ENCODE results near the gene G6PC1. TPM values are rescaled to one million over a fixed set of nuclear protein-coding genes. Genes with fewer than 3 reads are reported as not detected.

The G6PC1 gene
- total RNA-seq, 1 donor from 2014 or later: not detected

GRCh38 chr17:42889809-42890208, 10.8 kb upstream of the G6PC1 start:
- Histone ChIP-seq H3K4me3 (ENCODE audit: low read depth, low read length) (no peak overlapping the region), H3K27me3 (ENCODE audit: control insufficient read depth, insufficient read depth, low read length) (no peaks in the 10 kb centered on the region), H3K36me3 (ENCODE audit: control insufficient read depth, insufficient read depth, low read length) (no peaks in the 10 kb centered on the region)
- DNase-seq (ENCODE audit: low read depth) (no peak), FAIRE-seq (no peak)
- TF ChIP-seq CTCF (IDR thresholded peaks at IDR 0.05; ENCODE audit: insufficient read depth, low read length, severe bottlenecking): no peak

GRCh38 chr17:42891539-42892152, 9.0 kb upstream of the G6PC1 start:
- no peak for TF ChIP-seq CTCF (IDR thresholded peaks at IDR 0.05; ENCODE audit: insufficient read depth, low read length, severe bottlenecking)
- Histone ChIP-seq H3K27me3 (ENCODE audit: control insufficient read depth, insufficient read depth, low read length) (no peaks in the 10 kb centered on the region), H3K36me3 (ENCODE audit: control insufficient read depth, insufficient read depth, low read length) (no peaks in the 10 kb centered on the region), H3K4me3 (ENCODE audit: low read depth, low read length) (no peak overlapping the region)
- FAIRE-seq (no peak), DNase-seq (ENCODE audit: low read depth) (no peak)

GRCh38 chr17:42893359-42893758, 7.2 kb upstream of the G6PC1 start:
- FAIRE-seq (no peak), DNase-seq (ENCODE audit: low read depth) (no peak)
- Histone ChIP-seq H3K4me3 (ENCODE audit: low read depth, low read length) (no peak overlapping the region), H3K27me3 (ENCODE audit: control insufficient read depth, insufficient read depth, low read length) (no peaks in the 10 kb centered on the region), H3K36me3 (ENCODE audit: control insufficient read depth, insufficient read depth, low read length) (no peaks in the 10 kb centered on the region)
- TF ChIP-seq CTCF (IDR thresholded peaks at IDR 0.05; ENCODE audit: insufficient read depth, low read length, severe bottlenecking): no peak

GRCh38 chr17:42894283-42895184, 6.1 kb upstream of the G6PC1 start:
- Histone ChIP-seq H3K27me3 (ENCODE audit: control insufficient read depth, insufficient read depth, low read length) (no peaks in the 10 kb centered on the region), H3K36me3 (ENCODE audit: control insufficient read depth, insufficient read depth, low read length) (no peaks in the 10 kb centered on the region), H3K4me3 (ENCODE audit: low read depth, low read length) (no peak overlapping the region)
- no peak for DNase-seq (ENCODE audit: low read depth)
- no peak for TF ChIP-seq CTCF (IDR thresholded peaks at IDR 0.05; ENCODE audit: insufficient read depth, low read length, severe bottlenecking)
- no peak for FAIRE-seq

GRCh38 chr17:42895185-42895555, 5.4 kb upstream of the G6PC1 start:
- FAIRE-seq (no peak), DNase-seq (ENCODE audit: low read depth) (peak; percentile 85)
- TF ChIP-seq CTCF (IDR thresholded peaks at IDR 0.05; ENCODE audit: insufficient read depth, low read length, severe bottlenecking): no peak
- H3K4me3 ChIP-seq (ENCODE audit: low read depth, low read length): no peak overlapping the region
- H3K27me3 ChIP-seq (ENCODE audit: control insufficient read depth, insufficient read depth, low read length): no peaks in the 10 kb centered on the region
- no peaks in the 10 kb centered on the region for H3K36me3 ChIP-seq (ENCODE audit: control insufficient read depth, insufficient read depth, low read length)
